Measurements from ENCODE around the gene PCDHGB3. TPM values are rescaled to one million over a fixed set of nuclear protein-coding genes. Genes with fewer than 3 reads are reported as not detected.
"Not testable (repeated sequence)": the region's sequence is repeated elsewhere in the genome, so short reads cannot be mapped to it uniquely, and the experiment has no call there.

Gene PCDHGB3
- total and polyA plus RNA-seq, 8 donors = 0.06 to 8.8 (median 3.1) TPM; not detected in 1

DNA sequence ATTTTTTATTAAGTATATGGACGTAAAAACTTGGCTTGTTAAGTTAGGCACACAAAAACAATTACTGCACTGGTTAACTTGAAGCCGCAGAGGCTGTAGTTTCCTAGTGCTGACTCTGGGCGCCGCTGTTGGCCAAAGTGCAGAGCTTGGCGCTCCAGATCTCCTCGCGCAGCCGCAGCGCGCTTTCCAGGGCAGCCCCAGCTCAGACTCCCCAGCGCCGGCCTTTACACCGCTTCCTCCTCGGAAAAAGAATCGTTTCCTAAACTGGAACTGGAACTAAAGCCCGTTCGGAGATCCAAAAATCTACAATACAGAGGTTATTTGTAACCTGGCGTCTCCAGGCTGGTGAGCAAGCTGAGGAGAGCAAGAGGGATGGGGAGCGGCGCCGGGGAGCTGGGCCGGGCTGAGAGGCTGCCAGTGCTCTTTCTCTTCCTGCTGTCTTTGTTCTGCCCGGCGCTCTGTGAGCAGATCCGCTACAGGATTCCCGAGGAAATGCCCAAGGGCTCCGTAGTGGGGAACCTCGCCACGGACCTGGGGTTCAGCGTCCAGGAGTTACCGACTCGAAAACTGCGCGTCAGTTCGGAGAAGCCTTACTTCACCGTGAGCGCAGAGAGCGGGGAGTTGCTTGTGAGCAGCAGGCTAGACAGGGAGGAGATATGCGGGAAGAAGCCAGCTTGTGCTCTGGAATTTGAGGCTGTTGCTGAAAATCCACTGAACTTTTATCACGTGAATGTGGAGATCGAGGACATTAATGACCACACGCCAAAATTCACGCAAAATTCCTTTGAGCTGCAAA, 27.9 kb downstream of the PCDHGB3 start, which contains the start of gene PCDHGB5:
Gene PCDHGB5, plus strand, starts transcription at position 192 of the 796 bp plus-strand sequence. Its CDS starts 181 bp downstream, at position 373.
- H3K9me3 ChIP-seq = peaks cover 44 to 94% (median 87%) of the 10 kb centered on the region in 4 donors
- peaks cover 0 to 14% (median 0%) of the 10 kb centered on the region in 4 donors for H3K36me3 ChIP-seq
- peaks cover 0 to 79% (median 14%) of the 10 kb centered on the region in 3 donors for H3K27me3 ChIP-seq
- H3K27ac ChIP-seq; intact Hi-C loops (cut with DNase I; ENCODE audit: low total_unique reads); H3K4me1 ChIP-seq: not testable (repeated sequence)
- TF ChIP-seq, protein P1, sequence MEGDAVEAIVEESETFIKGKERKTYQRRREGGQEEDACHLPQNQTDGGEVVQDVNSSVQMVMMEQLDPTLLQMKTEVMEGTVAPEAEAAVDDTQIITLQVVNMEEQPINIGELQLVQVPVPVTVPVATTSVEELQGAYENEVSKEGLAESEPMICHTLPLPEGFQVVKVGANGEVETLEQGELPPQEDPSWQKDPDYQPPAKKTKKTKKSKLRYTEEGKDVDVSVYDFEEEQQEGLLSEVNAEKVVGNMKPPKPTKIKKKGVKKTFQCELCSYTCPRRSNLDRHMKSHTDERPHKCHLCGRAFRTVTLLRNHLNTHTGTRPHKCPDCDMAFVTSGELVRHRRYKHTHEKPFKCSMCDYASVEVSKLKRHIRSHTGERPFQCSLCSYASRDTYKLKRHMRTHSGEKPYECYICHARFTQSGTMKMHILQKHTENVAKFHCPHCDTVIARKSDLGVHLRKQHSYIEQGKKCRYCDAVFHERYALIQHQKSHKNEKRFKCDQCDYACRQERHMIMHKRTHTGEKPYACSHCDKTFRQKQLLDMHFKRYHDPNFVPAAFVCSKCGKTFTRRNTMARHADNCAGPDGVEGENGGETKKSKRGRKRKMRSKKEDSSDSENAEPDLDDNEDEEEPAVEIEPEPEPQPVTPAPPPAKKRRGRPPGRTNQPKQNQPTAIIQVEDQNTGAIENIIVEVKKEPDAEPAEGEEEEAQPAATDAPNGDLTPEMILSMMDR (IDR thresholded peaks at IDR 0.05) = peak in 4 of 7 experiments; percentile 25 to 41 (median 38)
- 7 to 11% (median 9%) methylated on average over 21 to 25 of the region's 43 CpGs for WGBS, 5 donors
- peak; percentile 43 to 62 for DNase-seq
- H3K4me3 ChIP-seq = peak within 1 kb of the TSS; percentile 22 to 40 (median 24)

GRCh38 chr5:141398608-141399007, 28.6 kb downstream of the PCDHGB3 start:
- Histone ChIP-seq H3K36me3 (peaks cover 0 to 11% (median 0%) of the 10 kb centered on the region in 4 donors), H3K27ac (no peak overlapping the region), H3K4me3 (no peak overlapping the region), H3K27me3 (peaks cover 0 to 79% (median 19%) of the 10 kb centered on the region in 3 donors), H3K4me1 (peaks cover 0 to 6% (median 0%) of the 10 kb centered on the region in 4 donors), H3K9me3 (peaks cover 44 to 94% (median 87%) of the 10 kb centered on the region in 4 donors)
- intact Hi-C loops (cut with DNase I; ENCODE audit: low total_unique reads) = no loop called here
- no peak for DNase-seq
- WGBS, 5 donors = 19 to 30% (median 24%) methylated on average over 15 of the region's 15 CpGs
- TF ChIP-seq POLR2AphosphoS5 (IDR thresholded peaks at IDR 0.05) (no peak), EP300 (IDR thresholded peaks at IDR 0.05) (no peak), POLR2A (IDR thresholded peaks at IDR 0.05) (no peak)
- TF ChIP-seq, protein P1 (IDR thresholded peaks at IDR 0.05) = no peak

GRCh38 chr5:141399555-141400258, 29.7 kb downstream of the PCDHGB3 start:
- DNase-seq = no peak
- Histone ChIP-seq H3K9me3 (peaks cover 42 to 94% (median 87%) of the 10 kb centered on the region in 4 donors), H3K27me3 (peaks cover 0 to 78% (median 25%) of the 10 kb centered on the region in 3 donors), H3K36me3 (peaks cover 0 to 13% (median 0%) of the 10 kb centered on the region in 4 donors), H3K4me3 (no peak overlapping the region), H3K4me1 (peaks cover 0 to 6% (median 0%) of the 10 kb centered on the region in 4 donors), H3K27ac (no peak overlapping the region)
- TF ChIP-seq, protein P1 (IDR thresholded peaks at IDR 0.05) = no peak
- TF ChIP-seq EP300 (IDR thresholded peaks at IDR 0.05) (no peak), POLR2A (IDR thresholded peaks at IDR 0.05) (no peak), POLR2AphosphoS5 (IDR thresholded peaks at IDR 0.05) (no peak)
- WGBS, 5 donors = 18 to 32% (median 28%) methylated on average over 15 to 61 of the region's 61 CpGs
- intact Hi-C loops (cut with DNase I; ENCODE audit: low total_unique reads) = no loop called here

- peaks cover 0 to 76% (median 32%) of the 10 kb centered on the region in 3 donors for H3K27me3 ChIP-seq
- H3K27ac ChIP-seq = no peak within 1 kb of the TSS
- H3K9me3 ChIP-seq = peaks cover 51 to 96% (median 90%) of the 10 kb centered on the region in 4 donors
- DNase-seq = peak in 1 of 2 donors; percentile 44
- 13 to 20% (median 17%) methylated on average over 26 to 27 of the region's 27 CpGs for WGBS, 5 donors
- H3K4me3 ChIP-seq = peak within 1 kb of the TSS in 3 of 4 donors; percentile 8 to 37 (median 27)
- H3K4me1 ChIP-seq = peaks cover 0 to 6% (median 0%) of the 10 kb centered on the region in 4 donors
- H3K36me3 ChIP-seq = peaks cover 0 to 18% (median 0%) of the 10 kb centered on the region in 4 donors
- TF ChIP-seq, protein P1 (IDR thresholded peaks at IDR 0.05) = peak in 1 of 7 experiments; percentile 10
- no peak for TF ChIP-seq EP300 (IDR thresholded peaks at IDR 0.05)
- intact Hi-C loops (cut with DNase I; ENCODE audit: low total_unique reads) = no loop called here
Observed at GRCh38 chr5:141402553-141403243, 32.7 kb downstream of the PCDHGB3 start, which contains the start of gene PCDHGA9. PCDHGA9 (plus strand) TSS chr5:141402778; CDS start chr5:141402953, 175 bp downstream.
